ENCODE data around the gene RPS2.
"Not testable (repeated sequence)": the region's sequence is repeated elsewhere in the genome, so short reads cannot be mapped to it uniquely, and the experiment has no call there.

DNA sequence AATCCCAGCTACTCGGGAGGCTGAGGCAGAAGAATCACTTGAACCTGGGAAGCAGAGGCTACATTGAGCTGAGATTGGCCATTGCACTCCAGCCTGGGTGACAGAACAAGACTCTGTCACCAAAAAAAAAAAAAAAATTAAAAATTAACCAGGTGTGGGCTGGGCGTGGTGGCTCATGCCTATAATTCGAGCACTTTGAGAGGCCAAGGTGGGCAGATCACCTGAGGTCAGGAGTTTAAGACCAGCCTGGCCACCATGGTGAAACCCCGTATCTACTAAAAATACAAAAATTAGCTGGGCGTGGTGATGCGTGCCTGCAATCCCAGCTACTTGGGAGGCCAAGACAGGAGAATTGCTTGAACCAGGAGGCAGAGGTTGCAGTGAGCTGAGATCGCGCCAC is 24.8 kb downstream of the RPS2 start:
- TF ChIP-seq, protein P1, sequence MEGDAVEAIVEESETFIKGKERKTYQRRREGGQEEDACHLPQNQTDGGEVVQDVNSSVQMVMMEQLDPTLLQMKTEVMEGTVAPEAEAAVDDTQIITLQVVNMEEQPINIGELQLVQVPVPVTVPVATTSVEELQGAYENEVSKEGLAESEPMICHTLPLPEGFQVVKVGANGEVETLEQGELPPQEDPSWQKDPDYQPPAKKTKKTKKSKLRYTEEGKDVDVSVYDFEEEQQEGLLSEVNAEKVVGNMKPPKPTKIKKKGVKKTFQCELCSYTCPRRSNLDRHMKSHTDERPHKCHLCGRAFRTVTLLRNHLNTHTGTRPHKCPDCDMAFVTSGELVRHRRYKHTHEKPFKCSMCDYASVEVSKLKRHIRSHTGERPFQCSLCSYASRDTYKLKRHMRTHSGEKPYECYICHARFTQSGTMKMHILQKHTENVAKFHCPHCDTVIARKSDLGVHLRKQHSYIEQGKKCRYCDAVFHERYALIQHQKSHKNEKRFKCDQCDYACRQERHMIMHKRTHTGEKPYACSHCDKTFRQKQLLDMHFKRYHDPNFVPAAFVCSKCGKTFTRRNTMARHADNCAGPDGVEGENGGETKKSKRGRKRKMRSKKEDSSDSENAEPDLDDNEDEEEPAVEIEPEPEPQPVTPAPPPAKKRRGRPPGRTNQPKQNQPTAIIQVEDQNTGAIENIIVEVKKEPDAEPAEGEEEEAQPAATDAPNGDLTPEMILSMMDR (conservative IDR thresholded peaks at IDR 0.05; ENCODE audit: low read length), result not testable (repeated sequence)
- not testable (repeated sequence) for TF ChIP-seq EZH2phosphoT487 (IDR thresholded peaks at IDR 0.05; ENCODE audit: borderline replicate concordance)
